DOHH2 (cell line): ENCODE measurements around the gene PCP4L1.

ENCODE experiments used
- H3F3A ChIP-seq: fragments of 200-600 bp; sonication (generic), shearing (Covaris generic); 2 replicates; pipeline ENCODE4 v1.6.0; 2016; ENCODE audit warnings: antibody characterized with exemption, mild to moderate bottlenecking; ENCODE audit not compliant: control insufficient read depth, insufficient read depth
- H3K27ac ChIP-seq: fragments of 200-600 bp; sonication (generic); 2 replicates; pipeline ENCODE4 v1.5.1; 2014; ENCODE audit warnings: low read depth, mild to moderate bottlenecking, low read length, moderate library complexity
- H3K27me3 ChIP-seq: fragments of 200-600 bp; sonication (generic); 2 replicates; pipeline ENCODE4 v1.6.1; 2014; ENCODE audit warnings: mild to moderate bottlenecking, low read length, mixed read lengths; ENCODE audit not compliant: control insufficient read depth
- H3K36me3 ChIP-seq: fragments of 200-600 bp; sonication (generic); 2 replicates; pipeline ENCODE4 v1.6.1; 2014; ENCODE audit warnings: mild to moderate bottlenecking, low read length, moderate library complexity, mixed read lengths; ENCODE audit not compliant: control insufficient read depth
- H3K4me1 ChIP-seq: fragments of 200-600 bp; sonication (generic); 2 replicates; pipeline ENCODE4 v1.6.1; 2014; ENCODE audit warnings: mild to moderate bottlenecking, low read length, mixed read lengths; ENCODE audit not compliant: control insufficient read depth
- H3K4me2 ChIP-seq: fragments of 200-600 bp; sonication (generic); 2 replicates; pipeline ENCODE4 v1.6.0; 2014; ENCODE audit warnings: mild to moderate bottlenecking, low read length, moderate library complexity
- H3K4me3 ChIP-seq: fragments of 200-600 bp; sonication (generic); 2 replicates; pipeline ENCODE4 v1.5.1; 2014; ENCODE audit warnings: mild to moderate bottlenecking, low read length, mixed read lengths
- H3K79me2 ChIP-seq: fragments of 200-600 bp; sonication (generic); 2 replicates; pipeline ENCODE4 v1.6.1; 2014; ENCODE audit warnings: mild to moderate bottlenecking, low read length, mixed read lengths; ENCODE audit not compliant: control insufficient read depth
- H3K9me2 ChIP-seq: fragments of 200-600 bp; sonication (generic); replicated peaks from 2 replicates; pipeline ENCODE4 v1.6.1; 2014; ENCODE audit warnings: mild to moderate bottlenecking, low read length, mixed read lengths; ENCODE audit not compliant: control insufficient read depth
- H3K9me3 ChIP-seq: fragments of 200-600 bp; sonication (generic); 2 replicates; pipeline ENCODE4 v1.6.1; 2014; ENCODE audit warnings: antibody characterized with exemption, low read length, mixed read lengths; ENCODE audit not compliant: control insufficient read depth, insufficient read depth
- H4K20me1 ChIP-seq: fragments of 200-600 bp; sonication (generic); 2 replicates; pipeline ENCODE4 v1.6.0; 2014; ENCODE audit warnings: low read depth, mild to moderate bottlenecking, antibody characterized with exemption, low read length, moderate library complexity; ENCODE audit not compliant: control insufficient read depth, insufficient read depth
- CTCF ChIP-seq: fragments of 200-600 bp; sonication (generic); IDR thresholded peaks from one replicate; pipeline ENCODE4 v1.5.1; 2014; ENCODE audit warnings: antibody characterized with exemption, mild to moderate bottlenecking, low read depth, low read length; ENCODE audit not compliant: poor library complexity, severe bottlenecking
- EZH2phosphoT487 ChIP-seq: fragments of 200-600 bp; sonication (generic); IDR thresholded peaks from 2 replicates; pipeline ENCODE4 v1.6.1; 2017; ENCODE audit warnings: borderline replicate concordance, mild to moderate bottlenecking, antibody characterized with exemption, low read length, moderate library complexity, mixed read lengths

The PCP4L1 gene

GRCh38 chr1:161218301-161219077, 40.1 kb upstream of the PCP4L1 start:
- no peaks in the 10 kb centered on the region for H3K79me2 ChIP-seq
- H3K27me3 ChIP-seq: no peaks in the 10 kb centered on the region
- no peak overlapping the region for H3K27ac ChIP-seq
- H3K9me3 ChIP-seq: no peaks in the 10 kb centered on the region
- H3K9me2 ChIP-seq: no peaks in the 10 kb centered on the region
- TF ChIP-seq EZH2phosphoT487 (no peak), CTCF (no peak)
- peaks cover 3% of the 10 kb centered on the region for H3F3A ChIP-seq
- H3K4me1 ChIP-seq: peaks cover 28% of the 10 kb centered on the region
- H3K4me2 ChIP-seq: peak overlapping the region; percentile 42
- peaks cover 11% of the 10 kb centered on the region for H3K36me3 ChIP-seq
- no peak overlapping the region for H3K4me3 ChIP-seq
- H4K20me1 ChIP-seq: no peaks in the 10 kb centered on the region

- Histone ChIP-seq H3K79me2 (no peaks in the 10 kb centered on the region), H3K27ac (no peak overlapping the region), H3K4me1 (peaks cover 28% of the 10 kb centered on the region), H3F3A (peaks cover 3% of the 10 kb centered on the region), H3K36me3 (peaks cover 3% of the 10 kb centered on the region), H3K9me3 (no peaks in the 10 kb centered on the region), H3K9me2 (no peaks in the 10 kb centered on the region), H3K27me3 (no peaks in the 10 kb centered on the region), H4K20me1 (no peaks in the 10 kb centered on the region), H3K4me2 (peak overlapping the region; percentile 42; the same call in 1 of the 2 replicates), H3K4me3 (no peak overlapping the region)
- no peak for TF ChIP-seq CTCF
- TF ChIP-seq EZH2phosphoT487: no peak
These were observed 39.3 kb upstream of the PCP4L1 start for GRCh38 chr1:161219078-161219892.

- no peaks in the 10 kb centered on the region for H3K9me2 ChIP-seq
- H3F3A ChIP-seq: peaks cover 3% of the 10 kb centered on the region
- TF ChIP-seq CTCF: no peak
- no peak for TF ChIP-seq EZH2phosphoT487
- no peaks in the 10 kb centered on the region for H3K9me3 ChIP-seq
- H4K20me1 ChIP-seq: no peaks in the 10 kb centered on the region
- H3K4me3 ChIP-seq: no peak overlapping the region
- no peak overlapping the region for H3K27ac ChIP-seq
- H3K4me2 ChIP-seq: no peak overlapping the region
- H3K4me1 ChIP-seq: peaks cover 29% of the 10 kb centered on the region
- H3K36me3 ChIP-seq: no peaks in the 10 kb centered on the region; the same call in 1 of the 2 replicates
- no peaks in the 10 kb centered on the region for H3K79me2 ChIP-seq
- no peaks in the 10 kb centered on the region for H3K27me3 ChIP-seq
These were observed 38.5 kb upstream of the PCP4L1 start for GRCh38 chr1:161220002-161220401.
